K562 (cell line): Measurements from ENCODE around the gene INHBC. TPM values are rescaled to one million over a fixed set of nuclear protein-coding genes. Genes with fewer than 3 reads are reported as not detected.

Experiments used
- polyA plus RNA-seq, 8 experiments: library from polyadenylated mRNA; depleted of rRNA in 4 of 8; stranded (reverse) in 5 of 8; unstranded in 3 of 8; fragments of >200 nt; fragmentation: Nextera tagmentation in 2 of 8; fragmentation: Illumina TruSeq in 1 of 8; extraction: Ambion mirVana in 2 of 8; extraction: Trizol in 1 of 8; gene quantifications; 2 replicates each; pipeline versions ENCODE4 v1.2.1 to v1.2.3, GENCODE V29; 2011 to 2014; ENCODE audit warnings: inconsistent platforms in 1 of 8, missing spikeins in 1 of 8
- small RNA-seq: library from RNA; depleted of rRNA; stranded (forward); fragments of <200 nt; gene quantifications from one replicate; pipeline ENCODE3, GENCODE V24; 2014
- total RNA-seq, 7 experiments: library from RNA; depleted of rRNA in 6 of 7; stranded (reverse); fragments of >200 nt in 6 of 7; fragmentation: Illumina TruSeq in 2 of 7; extraction: Trizol in 2 of 7; gene quantifications; 2 replicates each; pipeline versions ENCODE4 v1.2.1 to v1.2.3, GENCODE V29; 2011 to 2021; ENCODE audit warnings: low replicate concordance in 1 of 7

INHBC gene
- total and polyA plus RNA-seq, 9 of the 15 experiments (the other 6 are each of a cell fraction or from before 2014, with no cell fraction given) = 0.07 to 0.24 (median 0.15) TPM; not detected in 4

Small RNA genes lying within 50 kb of the gene (small RNA-seq; reads per million reads assigned to genes)
- gene RNU6-879P = not detected

Other genes with a start within 250 kb of the INHBC start
Only the 7 nearest of the 16 such genes appear.
- 5.0 and 6.7 TPM in 2 replicates for gene R3HDM2, start 3.7 kb upstream of the INHBC start, total RNA-seq (2014; rRNA removed)
- 9.0 and 10.5 TPM in 2 replicates for gene R3HDM2, start 3.7 kb upstream of the INHBC start, total RNA-seq (2014; rRNA removed; fragmentation: Illumina TruSeq; extraction: Trizol)
- 6.4 and 9.2 TPM in 2 replicates for gene R3HDM2, start 3.7 kb upstream of the INHBC start, total RNA-seq (2015; rRNA removed; fragmentation: Illumina TruSeq; extraction: Trizol)
- gene R3HDM2, start 3.7 kb upstream of the INHBC start, total RNA-seq (2021) = 15.5 and 18.8 TPM in 2 replicates
- gene R3HDM2, start 3.7 kb upstream of the INHBC start, polyA plus RNA-seq (2011; rRNA removed) = 11.2 and 22.0 TPM in 2 replicates
- gene R3HDM2, start 3.7 kb upstream of the INHBC start, polyA plus RNA-seq (2014; fragmentation: Illumina TruSeq; extraction: Trizol) = 15.0 and 15.9 TPM in 2 replicates
- 1 to 10 TPM; 3.3 to 3.7 TPM for gene R3HDM2, start 3.7 kb upstream of the INHBC start, polyA plus RNA-seq (2014; fragmentation: Nextera tagmentation; extraction: Ambion mirVana)
- 10.6 and 11.0 TPM in 2 replicates for gene R3HDM2, start 3.7 kb upstream of the INHBC start, polyA plus RNA-seq (2014; rRNA removed)
- gene INHBE, start 20.5 kb downstream of the INHBC start, total RNA-seq (2014; rRNA removed) = 8.2 and 12.2 TPM in 2 replicates
- gene INHBE, start 20.5 kb downstream of the INHBC start, total RNA-seq (2014; rRNA removed; fragmentation: Illumina TruSeq; extraction: Trizol) = 5.6 and 7.3 TPM in 2 replicates
- gene INHBE, start 20.5 kb downstream of the INHBC start, total RNA-seq (2015; rRNA removed; fragmentation: Illumina TruSeq; extraction: Trizol) = 0.94 and 1.2 TPM in 2 replicates
- gene INHBE, start 20.5 kb downstream of the INHBC start, total RNA-seq (2021) = 8.6 and 9.4 TPM in 2 replicates
- gene INHBE, start 20.5 kb downstream of the INHBC start, polyA plus RNA-seq (2011; rRNA removed) = 1.7 and 4.7 TPM in 2 replicates
- gene INHBE, start 20.5 kb downstream of the INHBC start, polyA plus RNA-seq (2014; fragmentation: Illumina TruSeq; extraction: Trizol) = 9.1 and 11.1 TPM in 2 replicates
- gene INHBE, start 20.5 kb downstream of the INHBC start, polyA plus RNA-seq (2014; fragmentation: Nextera tagmentation; extraction: Ambion mirVana) = 1 to 10 TPM; 1.9 TPM
- gene INHBE, start 20.5 kb downstream of the INHBC start, polyA plus RNA-seq (2014; rRNA removed) = 8.5 and 9.9 TPM in 2 replicates
- gene GLI1, start 25.0 kb downstream of the INHBC start, total RNA-seq (2014; rRNA removed) = 0.33 and 0.41 TPM in 2 replicates
- gene GLI1, start 25.0 kb downstream of the INHBC start, total RNA-seq (2014; rRNA removed; fragmentation: Illumina TruSeq; extraction: Trizol) = 0.76 and 0.80 TPM in 2 replicates
- gene GLI1, start 25.0 kb downstream of the INHBC start, total RNA-seq (2015; rRNA removed; fragmentation: Illumina TruSeq; extraction: Trizol) = 0.30 and 2.2 TPM in 2 replicates
- 2.1 and 3.7 TPM in 2 replicates for gene GLI1, start 25.0 kb downstream of the INHBC start, total RNA-seq (2021)
- gene GLI1, start 25.0 kb downstream of the INHBC start, polyA plus RNA-seq (2011; rRNA removed) = 0.33 and 1.1 TPM in 2 replicates
- 0.61 and 0.80 TPM in 2 replicates for gene GLI1, start 25.0 kb downstream of the INHBC start, polyA plus RNA-seq (2014; fragmentation: Illumina TruSeq; extraction: Trizol)
- gene GLI1, start 25.0 kb downstream of the INHBC start, polyA plus RNA-seq (2014; fragmentation: Nextera tagmentation; extraction: Ambion mirVana) = under 1 TPM; 0.24 to 0.31 TPM
- gene GLI1, start 25.0 kb downstream of the INHBC start, polyA plus RNA-seq (2014; rRNA removed) = 0.51 and 0.64 TPM in 2 replicates
- 3.8 and 4.6 TPM in 2 replicates for gene ARHGAP9, start 45.1 kb downstream of the INHBC start, total RNA-seq (2014; rRNA removed)
- 3.1 and 4.2 TPM in 2 replicates for gene ARHGAP9, start 45.1 kb downstream of the INHBC start, total RNA-seq (2014; rRNA removed; fragmentation: Illumina TruSeq; extraction: Trizol)
- gene ARHGAP9, start 45.1 kb downstream of the INHBC start, total RNA-seq (2015; rRNA removed; fragmentation: Illumina TruSeq; extraction: Trizol) = 5.1 and 5.8 TPM in 2 replicates
- 5.9 and 6.0 TPM in 2 replicates for gene ARHGAP9, start 45.1 kb downstream of the INHBC start, total RNA-seq (2021)
- gene ARHGAP9, start 45.1 kb downstream of the INHBC start, polyA plus RNA-seq (2011; rRNA removed) = 6.5 and 22.7 TPM in 2 replicates
- 5.4 and 6.5 TPM in 2 replicates for gene ARHGAP9, start 45.1 kb downstream of the INHBC start, polyA plus RNA-seq (2014; fragmentation: Illumina TruSeq; extraction: Trizol)
- 1 to 10 TPM; 1.5 to 2.0 TPM for gene ARHGAP9, start 45.1 kb downstream of the INHBC start, polyA plus RNA-seq (2014; fragmentation: Nextera tagmentation; extraction: Ambion mirVana)
- gene ARHGAP9, start 45.1 kb downstream of the INHBC start, polyA plus RNA-seq (2014; rRNA removed) = 3.3 and 10.2 TPM in 2 replicates
- 231 and 232 TPM in 2 replicates for gene MARS1, start 53.3 kb downstream of the INHBC start, total RNA-seq (2014; rRNA removed)
- gene MARS1, start 53.3 kb downstream of the INHBC start, total RNA-seq (2014; rRNA removed; fragmentation: Illumina TruSeq; extraction: Trizol) = 220 and 245 TPM in 2 replicates
- 158 and 169 TPM in 2 replicates for gene MARS1, start 53.3 kb downstream of the INHBC start, total RNA-seq (2015; rRNA removed; fragmentation: Illumina TruSeq; extraction: Trizol)
- gene MARS1, start 53.3 kb downstream of the INHBC start, total RNA-seq (2021) = 339 and 382 TPM in 2 replicates
- 145 and 271 TPM in 2 replicates for gene MARS1, start 53.3 kb downstream of the INHBC start, polyA plus RNA-seq (2011; rRNA removed)
- gene MARS1, start 53.3 kb downstream of the INHBC start, polyA plus RNA-seq (2014; fragmentation: Illumina TruSeq; extraction: Trizol) = 298 and 362 TPM in 2 replicates
- gene MARS1, start 53.3 kb downstream of the INHBC start, polyA plus RNA-seq (2014; fragmentation: Nextera tagmentation; extraction: Ambion mirVana) = 100 to 1,000 TPM; 117 to 168 TPM
- gene MARS1, start 53.3 kb downstream of the INHBC start, polyA plus RNA-seq (2014; rRNA removed) = 221 and 229 TPM in 2 replicates
- gene DDIT3, start 85.7 kb downstream of the INHBC start, total RNA-seq (2014; rRNA removed) = 68.2 and 89.9 TPM in 2 replicates
- 89.6 and 104 TPM in 2 replicates for gene DDIT3, start 85.7 kb downstream of the INHBC start, total RNA-seq (2014; rRNA removed; fragmentation: Illumina TruSeq; extraction: Trizol)
- gene DDIT3, start 85.7 kb downstream of the INHBC start, total RNA-seq (2015; rRNA removed; fragmentation: Illumina TruSeq; extraction: Trizol) = 53.7 and 59.1 TPM in 2 replicates
- gene DDIT3, start 85.7 kb downstream of the INHBC start, total RNA-seq (2021) = 56.8 and 61.8 TPM in 2 replicates
- 99.0 and 118 TPM in 2 replicates for gene DDIT3, start 85.7 kb downstream of the INHBC start, polyA plus RNA-seq (2011; rRNA removed)
- gene DDIT3, start 85.7 kb downstream of the INHBC start, polyA plus RNA-seq (2014; fragmentation: Illumina TruSeq; extraction: Trizol) = 83.9 and 103 TPM in 2 replicates
- gene DDIT3, start 85.7 kb downstream of the INHBC start, polyA plus RNA-seq (2014; fragmentation: Nextera tagmentation; extraction: Ambion mirVana) = 100 to 1,000 TPM; 254 to 272 TPM
- 87.2 and 127 TPM in 2 replicates for gene DDIT3, start 85.7 kb downstream of the INHBC start, polyA plus RNA-seq (2014; rRNA removed)
- gene MBD6, start 88.0 kb downstream of the INHBC start, total RNA-seq (2014; rRNA removed) = 4.7 and 6.3 TPM in 2 replicates
- gene MBD6, start 88.0 kb downstream of the INHBC start, total RNA-seq (2014; rRNA removed; fragmentation: Illumina TruSeq; extraction: Trizol) = 2.7 and 3.8 TPM in 2 replicates
- 3.6 and 6.1 TPM in 2 replicates for gene MBD6, start 88.0 kb downstream of the INHBC start, total RNA-seq (2015; rRNA removed; fragmentation: Illumina TruSeq; extraction: Trizol)
- 46.6 and 54.8 TPM in 2 replicates for gene MBD6, start 88.0 kb downstream of the INHBC start, total RNA-seq (2021)
- 2.0 and 6.8 TPM in 2 replicates for gene MBD6, start 88.0 kb downstream of the INHBC start, polyA plus RNA-seq (2011; rRNA removed)
- gene MBD6, start 88.0 kb downstream of the INHBC start, polyA plus RNA-seq (2014; fragmentation: Illumina TruSeq; extraction: Trizol) = 14.1 and 20.3 TPM in 2 replicates
- 1 to 10 TPM; 2.6 to 2.9 TPM for gene MBD6, start 88.0 kb downstream of the INHBC start, polyA plus RNA-seq (2014; fragmentation: Nextera tagmentation; extraction: Ambion mirVana)
- gene MBD6, start 88.0 kb downstream of the INHBC start, polyA plus RNA-seq (2014; rRNA removed) = 12.2 and 19.8 TPM in 2 replicates